Psoas muscle (tissue), 8 donors: ENCODE data around the gene USB1. TPM values are rescaled to one million over a fixed set of nuclear protein-coding genes. Genes with fewer than 3 reads are reported as not detected.

Experiments used
- ATAC-seq, 4 donors: fragments of 200-7000 bp; cut with Tn5 transposase; one replicate each; pipeline ENCODE4 v1.9.1; 2020; ENCODE audit warnings: moderate library complexity in 3 of 4, mild to moderate bottlenecking in 2 of 4
- DNase-seq, 2 donors: peaks; one replicate each; pipeline ENCODE4 v3.0.0-alpha.2; 2020
- H3K27ac ChIP-seq: fragments of 200-600 bp; one replicate; pipeline ENCODE4 v1.8.0; 2022
- H3K27me3 ChIP-seq, 3 donors: fragments of 200-600 bp in 1 of 3; one replicate each; pipeline versions ENCODE4 v1.6.1 to v1.8.0; 2013 to 2022; ENCODE audit warnings: low read length in 2 of 3, mild to moderate bottlenecking in 2 of 3, moderate library complexity in 1 of 3; ENCODE audit not compliant: insufficient read depth in 3 of 3
- H3K36me3 ChIP-seq, 2 donors: fragments of 200-600 bp in 1 of 2; one replicate each; pipeline versions ENCODE4 v1.6.1 to v1.8.0; 2013 to 2022; ENCODE audit warnings: low read depth in 1 of 2, mild to moderate bottlenecking in 1 of 2, moderate library complexity in 1 of 2; ENCODE audit not compliant: insufficient read depth in 1 of 2
- H3K4me1 ChIP-seq: fragments of 200-600 bp; one replicate; pipeline ENCODE4 v1.8.0; 2022
- H3K4me3 ChIP-seq: fragments of 200-600 bp; one replicate; pipeline ENCODE4 v1.8.0; 2022; ENCODE audit warnings: mild to moderate bottlenecking
- H3K9me3 ChIP-seq: fragments of 200-600 bp; one replicate; pipeline ENCODE4 v1.8.0; 2022
- CTCF ChIP-seq: fragments of 200-600 bp; IDR thresholded peaks from one replicate; pipeline ENCODE4 v1.8.0; 2022; ENCODE audit warnings: antibody characterized with exemption
- WGBS, 3 donors: extraction: QIAGEN DNeasy Blood & Tissue Kit; methylation state at CpG; one replicate each; pipeline versions ENCODE4 v1.1.6 to v1.1.7; 2013; 5-methylcytosine and 5-hydroxymethylcytosine counted together
- intact Hi-C, 2 donors: fragments of 100-400 bp; cut with DNase I; formaldehyde crosslinking; loops; one replicate each; pipeline versions ENCODE4 v1.11.0 to v1.14.2; 2022
- polyA plus RNA-seq, 3 donors: library from polyadenylated mRNA; stranded (reverse); fragments of 200-250 nt; gene quantifications; one replicate each; pipeline ENCODE4 v1.2.3, GENCODE V29; 2013
- total RNA-seq, 4 donors: library from RNA; stranded (reverse); fragmentation: NEBNext Ultra II Directional in 2 of 4; extraction: Animal tissue kit (Norgen Biotek cat#: 25700) in 2 of 4; gene quantifications; one replicate each; pipeline versions ENCODE4 v1.2.1 to v1.2.4, GENCODE V29; 2021 to 2023
- donor health status: healthy with polysubstance abuse.
- donor health status: DM: no; HTN: no; CAD: no; lungs with moderate emphysema.
- donor health status: Bipolar disorder and iron deficiency.
- donor health status: healthy.
- donor health status: DM: yes; HTN: yes; CAD: no.
- donor health status: DM: no; HTN: no; CAD: no.
- donor health status: DM: no; HTN: no; CAD: no.
- donor health status: DM: yes; HTN: yes; CAD: no.

Gene USB1
- total and polyA plus RNA-seq, 7 donors, result 10.1 to 30.7 (median 18.5) TPM

DNA sequence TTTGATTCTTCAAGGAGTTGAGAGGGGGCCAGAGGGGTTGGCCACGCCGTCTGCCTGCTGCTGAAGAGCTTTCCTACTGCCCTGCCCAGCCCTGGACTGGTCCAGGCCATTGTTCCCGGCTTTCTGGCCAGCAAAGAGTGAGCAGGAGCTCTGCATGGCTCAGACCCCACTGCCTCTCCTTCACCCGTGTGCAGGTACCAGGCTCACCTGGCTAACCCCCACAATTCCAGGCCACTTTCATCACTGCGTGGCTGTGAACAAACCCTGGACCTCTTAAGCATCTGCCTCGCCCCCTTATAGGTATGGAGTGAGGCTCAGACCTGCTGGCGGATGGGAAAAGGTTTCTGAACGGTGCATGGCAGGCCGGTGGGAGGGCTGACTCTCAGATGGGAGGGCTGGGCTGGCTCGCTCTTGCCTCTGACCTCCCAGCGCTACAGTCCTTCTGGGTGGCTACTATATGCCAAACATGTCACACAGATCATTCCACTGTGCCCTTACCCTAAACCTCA is 9.6 kb upstream of the USB1 start:
- intact Hi-C loops, result no loop called here
- H3K36me3 ChIP-seq, result peaks cover 0 to 20% of the 10 kb centered on the region in 2 donors
- TF ChIP-seq CTCF, result no peak
- no peak overlapping the region for H3K27ac ChIP-seq
- no peak for ATAC-seq
- H3K4me3 ChIP-seq, result no peak overlapping the region
- WGBS, 3 donors, result 82 to 88% (median 88%) methylated on average over 11 of the region's 11 CpGs
- no peaks in the 10 kb centered on the region for H3K4me1 ChIP-seq
- peak in 1 of 2 donors; percentile 32 for DNase-seq
- no peaks in the 10 kb centered on the region for H3K9me3 ChIP-seq
- no peaks in the 10 kb centered on the region for H3K27me3 ChIP-seq

DNA sequence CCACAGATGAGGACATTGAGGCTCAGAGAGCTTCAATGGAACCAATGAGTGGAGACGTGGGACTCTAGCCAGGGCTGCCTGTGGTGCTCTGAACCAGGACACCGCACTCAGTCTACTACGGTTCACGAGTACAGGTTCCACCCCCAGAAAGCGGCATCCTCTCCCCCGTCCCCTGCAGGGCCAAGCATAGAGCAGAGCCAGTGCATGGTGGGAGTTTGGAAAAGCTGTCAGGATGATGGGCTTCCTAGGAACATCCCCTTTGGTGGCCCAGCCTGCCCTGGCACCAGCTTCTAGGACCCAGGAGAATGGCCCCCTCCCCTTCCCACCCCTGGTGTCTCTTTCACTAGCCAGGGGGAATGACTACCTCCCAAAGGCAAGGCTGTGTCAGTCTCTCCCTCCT is 9.1 kb upstream of the USB1 start:
- peaks cover 0 to 25% of the 10 kb centered on the region in 2 donors for H3K36me3 ChIP-seq
- no peaks in the 10 kb centered on the region for H3K27me3 ChIP-seq
- H3K27ac ChIP-seq, result no peak overlapping the region
- H3K4me1 ChIP-seq, result no peaks in the 10 kb centered on the region
- DNase-seq, result peak in 1 of 2 donors; percentile 39
- ATAC-seq, result no peak
- H3K4me3 ChIP-seq, result no peak overlapping the region
- H3K9me3 ChIP-seq, result no peaks in the 10 kb centered on the region
- TF ChIP-seq CTCF, result no peak
- intact Hi-C loops, result no loop called here
- 85 to 90% (median 86%) methylated on average over 6 of the region's 6 CpGs for WGBS, 3 donors

DNA sequence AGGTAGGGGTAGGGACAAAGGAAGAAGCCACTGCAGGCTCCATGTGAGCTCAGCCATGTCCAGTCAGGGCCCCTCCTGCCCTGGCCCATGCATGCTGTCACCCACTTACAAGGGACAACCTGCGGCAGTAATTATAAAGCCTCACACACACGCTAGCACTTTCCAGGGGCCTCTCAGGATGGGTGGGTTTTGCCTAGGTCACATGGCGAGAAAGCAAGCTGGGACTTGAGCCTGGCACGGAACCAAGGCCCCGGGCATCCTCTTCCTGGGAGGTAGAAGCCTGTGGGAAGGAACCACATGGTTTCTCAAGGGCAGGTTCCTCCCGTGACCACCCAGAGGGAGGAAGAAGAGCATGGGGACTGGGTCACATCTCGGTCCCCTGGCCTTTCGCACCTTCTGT is 7.8 kb upstream of the USB1 start:
- 79 to 84% (median 80%) methylated on average over 6 to 8 of the region's 8 CpGs for WGBS, 3 donors
- no peak for TF ChIP-seq CTCF
- ATAC-seq (no peak), DNase-seq (no peak)
- Histone ChIP-seq H3K4me1 (no peaks in the 10 kb centered on the region), H3K27me3 (no peaks in the 10 kb centered on the region), H3K27ac (no peak overlapping the region), H3K4me3 (no peak overlapping the region), H3K36me3 (peaks cover 0 to 34% of the 10 kb centered on the region in 2 donors), H3K9me3 (no peaks in the 10 kb centered on the region)
- intact Hi-C loops, result no loop called here

DNA sequence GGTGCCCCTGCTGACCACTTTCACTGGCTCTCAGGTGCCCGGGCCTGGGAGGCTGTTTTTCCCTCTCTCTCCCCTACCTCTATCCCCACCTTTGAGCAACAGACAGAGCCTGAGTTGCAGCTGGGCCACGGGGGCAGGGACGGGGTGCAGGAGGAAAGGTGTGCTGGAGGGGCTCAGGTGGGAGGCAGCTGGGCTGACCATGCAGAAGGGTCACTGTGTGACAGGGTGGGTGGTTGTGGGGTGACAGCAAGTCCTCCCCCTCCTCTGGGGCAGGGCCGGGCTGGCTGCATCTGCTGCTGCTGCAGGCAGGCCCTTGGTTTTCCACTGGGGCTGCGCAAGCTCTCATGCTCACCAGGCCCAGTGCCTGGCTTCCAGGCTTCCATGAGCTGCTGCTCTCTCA is 7.3 kb upstream of the USB1 start:
- Histone ChIP-seq H3K36me3 (peaks cover 0 to 34% of the 10 kb centered on the region in 2 donors), H3K9me3 (no peaks in the 10 kb centered on the region), H3K4me3 (no peak overlapping the region), H3K4me1 (no peaks in the 10 kb centered on the region), H3K27me3 (no peaks in the 10 kb centered on the region), H3K27ac (no peak overlapping the region)
- TF ChIP-seq CTCF, result no peak
- intact Hi-C loops, result no loop called here
- ATAC-seq, result no peak
- WGBS, 3 donors, result 86 to 91% (median 88%) methylated on average over 5 of the region's 5 CpGs
- peak in 1 of 2 donors; percentile 33 for DNase-seq

- H3K9me3 ChIP-seq, result no peaks in the 10 kb centered on the region
- H3K27ac ChIP-seq, result no peak overlapping the region
- peaks cover 3% of the 10 kb centered on the region for H3K4me1 ChIP-seq
- no peak for ATAC-seq
- intact Hi-C loops, result no loop called here
- no peaks in the 10 kb centered on the region for H3K27me3 ChIP-seq
- no peak for DNase-seq
- TF ChIP-seq CTCF, result no peak
- no peak overlapping the region for H3K4me3 ChIP-seq
- 87 to 95% (median 88%) methylated on average over 4 of the region's 4 CpGs for WGBS, 3 donors
- peaks cover 0 to 34% of the 10 kb centered on the region in 2 donors for H3K36me3 ChIP-seq
Observed at GRCh38 chr16:57994361-57994760, 6.8 kb upstream of the USB1 start.
